Endothelial cell of umbilical vein (primary cell): Measurements from ENCODE around the gene SASH3. TPM values are rescaled to one million over a fixed set of nuclear protein-coding genes. Genes with fewer than 3 reads are reported as not detected.

Experiments used
- BruUV-seq: library from RNA; stranded (reverse); fragments of 400-500 nt; replicated peaks from 2 replicates; lab custom pipeline; 2021; lab: Mats Ljungman, UMichigan
- CTCF ChIA-PET: fragments of 300-600, 350-600 bp; sonication (Branson Sonifier 250); formaldehyde crosslinking; loops from one replicate; lab custom pipeline; 2021; ENCODE audit warnings: antibody characterized with exemption, inconsistent platforms; lab: Charles Lee
- POLR2A ChIA-PET: fragments of 300-600, 350-600 bp; sonication (Branson Sonifier 250); formaldehyde crosslinking; loops from one replicate; lab custom pipeline; 2021; ENCODE audit warnings: antibody characterized with exemption, inconsistent platforms; lab: Charles Lee
- DNase-seq: peaks from one replicate; pipeline ENCODE4 v3.0.0-alpha.2; 2011; ENCODE audit warnings: low read depth, low spot score
- FAIRE-seq: peaks from 2 replicates; lab custom pipeline; 2011; peaks lifted over from hg19 to GRCh38; lab: Jason Lieb, UNC
- H2AFZ ChIP-seq: 2 replicates; pipeline ENCODE4 v1.6.0; 2012; ENCODE audit warnings: low read depth, low read length, control low read depth, inconsistent platforms
- H3K27ac ChIP-seq: 2 replicates; pipeline ENCODE4 v1.5.1; 2011; ENCODE audit warnings: low read depth, mild to moderate bottlenecking, control low read depth, low read length, moderate library complexity; ENCODE audit not compliant: insufficient read depth
- H3K27me3 ChIP-seq, 2 experiments: 2 replicates each; pipeline versions ENCODE4 v1.6.0 to v1.6.1; 2011; ENCODE audit warnings: low read length in 2 of 2, mixed read lengths in 1 of 2; ENCODE audit not compliant: control insufficient read depth in 2 of 2, insufficient read depth in 2 of 2
- H3K36me3 ChIP-seq, 2 experiments: 2 replicates in 1 of 2; 3 replicates in 1 of 2; pipeline ENCODE4 v1.5.1; 2011; ENCODE audit warnings: low read length in 2 of 2, mild to moderate bottlenecking in 1 of 2, moderate library complexity in 1 of 2; ENCODE audit not compliant: control insufficient read depth in 2 of 2, insufficient read depth in 2 of 2; ENCODE audit errors: extremely low read depth in 1 of 2
- H3K4me1 ChIP-seq: 3 replicates; pipeline ENCODE4 v1.5.1; 2011; ENCODE audit warnings: mild to moderate bottlenecking, low read length; ENCODE audit not compliant: control insufficient read depth, insufficient read depth; ENCODE audit errors: extremely low read depth
- H3K4me2 ChIP-seq: 2 replicates; pipeline ENCODE4 v1.6.1; 2011; ENCODE audit warnings: low read length, control low read depth, mixed read lengths; ENCODE audit not compliant: insufficient read depth
- H3K4me3 ChIP-seq, 3 experiments: fragments of 200-600 bp in 1 of 3; sonication (generic), shearing (Covaris generic) in 1 of 3; replicated peaks in 1 of 3; 2 replicates each; pipeline ENCODE4 v1.5.1; 2011 to 2016; ENCODE audit warnings: control low read depth in 3 of 3, low read length in 3 of 3, mild to moderate bottlenecking in 2 of 3, inconsistent platforms in 1 of 3, low read depth in 1 of 3, moderate library complexity in 1 of 3; ENCODE audit not compliant: insufficient read depth in 1 of 3
- H3K79me2 ChIP-seq: 2 replicates; pipeline ENCODE4 v1.6.0; 2012; ENCODE audit warnings: low read length, inconsistent platforms; ENCODE audit not compliant: control insufficient read depth, insufficient read depth
- H3K9ac ChIP-seq: replicated peaks from 2 replicates; pipeline ENCODE3; 2011; ENCODE audit warnings: low read length, control low read depth; ENCODE audit not compliant: insufficient read depth; ENCODE audit errors: extremely low read depth
- H3K9me1 ChIP-seq: replicated peaks from 3 replicates; pipeline ENCODE4 v1.6.0; 2011; ENCODE audit warnings: mild to moderate bottlenecking, low read length; ENCODE audit not compliant: control insufficient read depth, insufficient read depth; ENCODE audit errors: extremely low read depth
- H3K9me3 ChIP-seq: replicated peaks from 2 replicates; pipeline ENCODE4 v1.5.1; 2012; ENCODE audit warnings: low read length, inconsistent platforms; ENCODE audit not compliant: control insufficient read depth, insufficient read depth
- H4K20me1 ChIP-seq: replicated peaks from 2 replicates; pipeline ENCODE3; 2011; ENCODE audit warnings: mild to moderate bottlenecking, low read length; ENCODE audit not compliant: control insufficient read depth, insufficient read depth; ENCODE audit errors: extremely low read depth
- CTCF ChIP-seq, 2 donors: IDR thresholded peaks; 1 replicate in 1 of 2; 2 replicates in 1 of 2; pipeline ENCODE4 v1.5.1; 2011; ENCODE audit warnings: low read length in 2 of 2, mild to moderate bottlenecking in 2 of 2, moderate library complexity in 2 of 2, control low read depth in 1 of 2, inconsistent platforms in 1 of 2, low read depth in 1 of 2; ENCODE audit not compliant: insufficient read depth in 1 of 2; ENCODE audit errors: extremely low read depth in 1 of 2
- EZH2 ChIP-seq: IDR thresholded peaks from 2 replicates; pipeline ENCODE4 v1.6.1; 2012; ENCODE audit warnings: borderline replicate concordance, low read depth, mild to moderate bottlenecking, moderate library complexity, low read length, inconsistent platforms; ENCODE audit not compliant: severe bottlenecking
- FOS ChIP-seq: IDR thresholded peaks from 2 replicates; pipeline ENCODE4 v1.6.1; 2011; ENCODE audit warnings: mild to moderate bottlenecking, low read length, moderate library complexity, borderline replicate concordance; ENCODE audit not compliant: insufficient read depth
- GATA2 ChIP-seq: IDR thresholded peaks from 2 replicates; pipeline ENCODE4 v1.7.0; 2011; ENCODE audit warnings: low read depth, mild to moderate bottlenecking, moderate library complexity, mixed read lengths, low read length; ENCODE audit not compliant: insufficient read length, insufficient read depth
- JUN ChIP-seq: IDR thresholded peaks from 2 replicates; pipeline ENCODE4 v1.6.1; 2011; ENCODE audit warnings: borderline replicate concordance, low read depth; ENCODE audit not compliant: insufficient read length, insufficient read depth
- MAX ChIP-seq: IDR thresholded peaks from 2 replicates; pipeline ENCODE4 v1.6.1; 2011; ENCODE audit not compliant: insufficient read depth, insufficient read length
- MYC ChIP-seq: IDR thresholded peaks from one replicate; pipeline ENCODE4 v1.6.1; 2011; ENCODE audit warnings: mild to moderate bottlenecking, low read depth, low read length
- POLR2A ChIP-seq: IDR thresholded peaks from 2 replicates; pipeline ENCODE4 v1.6.1; 2012; ENCODE audit warnings: low read depth, mild to moderate bottlenecking, control low read depth, low read length
- POLR2AphosphoS5 ChIP-seq: IDR thresholded peaks from 2 replicates; pipeline ENCODE4 v1.6.1; 2012; ENCODE audit warnings: low read depth, mild to moderate bottlenecking, control low read depth, low read length, moderate library complexity; ENCODE audit not compliant: insufficient read depth
- dilution Hi-C: fragments of 300-500 bp; cut with MboI; formaldehyde crosslinking; loops from one replicate; pipeline ENCODE4 v1.15.0; 2019; ENCODE audit warnings: low sequenced_read_pairs; ENCODE audit not compliant: extremely low pct_ligation_motif_present
- intact Hi-C: fragments of 100-400 bp; cut with micrococcal nuclease; formaldehyde crosslinking; loops from one replicate; pipeline ENCODE4 v1.10.0; 2022
- polyA plus RNA-seq, 4 experiments: library from polyadenylated mRNA; depleted of rRNA in 3 of 4; stranded (reverse) in 3 of 4; unstranded in 1 of 4; fragments of >200 nt; gene quantifications; 2 replicates each; pipeline versions ENCODE4 v1.2.1 to v1.2.3, GENCODE V29; 2011 to 2012; ENCODE audit warnings: missing spikeins in 1 of 4
- total RNA-seq: library from RNA; stranded (reverse); gene quantifications from 2 replicates; pipeline ENCODE4 v1.2.3, GENCODE V29; 2021

SASH3 gene
- total and polyA plus RNA-seq, 2 donors (not counting 3 experiments of a cell fraction or from before 2014, with no cell fraction given) = not detected

DNA sequence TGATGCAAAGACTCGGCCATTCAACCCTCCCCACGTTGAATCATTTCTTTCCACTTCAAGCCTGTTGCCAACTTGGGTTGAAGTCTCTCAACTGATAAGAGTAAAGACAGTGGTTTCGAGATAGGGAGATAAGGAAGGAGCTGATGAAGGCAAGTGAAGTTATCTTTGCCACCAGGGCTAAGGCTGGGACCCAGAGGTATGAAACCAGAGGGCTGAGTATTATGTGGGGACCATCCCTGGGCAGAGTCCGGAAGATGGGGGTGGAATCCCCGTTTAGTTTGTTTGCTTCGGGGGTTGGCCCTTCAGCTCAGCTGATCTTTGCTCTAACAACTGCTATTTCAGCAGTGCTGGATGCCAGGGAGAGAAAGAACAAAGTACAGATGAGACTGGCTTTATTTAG, 43.3 kb upstream of the SASH3 start:
- Histone ChIP-seq H3K36me3 (no peaks in the 10 kb centered on the region), H3K4me1 (no peaks in the 10 kb centered on the region), H3K9ac (no peak overlapping the region), H3K79me2 (no peaks in the 10 kb centered on the region), H3K4me2 (no peak overlapping the region), H3K27ac (no peak overlapping the region), H4K20me1 (no peaks in the 10 kb centered on the region), H3K9me1 (no peaks in the 10 kb centered on the region), H3K27me3 (peaks cover 0 to 4% of the 10 kb centered on the region in 2 experiments), H3K4me3 (no peak overlapping the region), H3K9me3 (no peaks in the 10 kb centered on the region), H2AFZ (no peak overlapping the region)
- intact Hi-C loops = no loop called here
- TF ChIP-seq MAX (no peak), MYC (no peak), POLR2A (no peak), EZH2 (no peak), GATA2 (no peak), CTCF (IDR thresholded peaks at IDR 0.05; ENCODE audit: extremely low read depth in 1 of 2, insufficient read depth in 1 of 2, low read depth in 1 of 2, low read length in 2 of 2) (no peak), JUN (no peak), POLR2AphosphoS5 (no peak), FOS (no peak)
- ChIA-PET CTCF (interaction anchor here (2.2 to 3.4 kb wide), 2 partner anchors 10 kb away, joined by 6 to 21 read pairs; no protein-coding TSS in a partner anchor), POLR2A (no interaction called here)
- DNase-seq (no peak), FAIRE-seq (no peak)
- dilution Hi-C loops = no loop called here
- BruUV-seq = no TSS peak
